Measurements from ENCODE around the gene TXNIP.
A peak's percentile ranks its signal among the peaks of the same experiment; 100 is the strongest.

Gene TXNIP

GRCh38 chr1:145983960-145984830 is 12.2 kb downstream of the TXNIP start:
- DNase-seq, result no peak

GRCh38 chr1:145983206-145983675 is 13.1 kb downstream of the TXNIP start:
- no peak for DNase-seq

GRCh38 chr1:145982010-145982723 is 14.2 kb downstream of the TXNIP start:
- no peak for DNase-seq

GRCh38 chr1:145980457-145980994 is 15.9 kb downstream of the TXNIP start:
- DNase-seq, result no peak

GRCh38 chr1:145979746-145980456 is 16.5 kb downstream of the TXNIP start:
- no peak for DNase-seq

- peak; percentile 67 for DNase-seq
Measured at GRCh38 chr1:145978854-145979745, 17.3 kb downstream of the TXNIP start.

- DNase-seq, result no peak
Measured at GRCh38 chr1:145978471-145978853, 17.9 kb downstream of the TXNIP start.

- peak; percentile 72 for DNase-seq
Measured at GRCh38 chr1:145977486-145978470, 18.6 kb downstream of the TXNIP start.

GRCh38 chr1:145977016-145977415 is 19.4 kb downstream of the TXNIP start:
- DNase-seq, result no peak

GRCh38 chr1:145975216-145975615 is 21.2 kb downstream of the TXNIP start:
- DNase-seq, result no peak

GRCh38 chr1:145974721-145975120 is 21.7 kb downstream of the TXNIP start:
- DNase-seq, result no peak

- no peak for DNase-seq
Measured at GRCh38 chr1:145972580-145972979, 23.8 kb downstream of the TXNIP start.

GRCh38 chr1:145967288-145967687 is 29.1 kb downstream of the TXNIP start:
- DNase-seq, result no peak

GRCh38 chr1:145965119-145965744 is 31.1 kb downstream of the TXNIP start:
- no peak for DNase-seq

GRCh38 chr1:145964328-145965118 is 31.9 kb downstream of the TXNIP start, which contains the start of the genes ANKRD34A and POLR3GL:
Gene ANKRD34A, minus strand, starts transcription at chr1:145964575. Its CDS starts 2,816 bp downstream, at chr1:145961759.
Gene POLR3GL, plus strand, starts transcription at chr1:145964690. Its CDS starts 10,176 bp downstream, at chr1:145974866.
- peak; percentile 91 for DNase-seq

- no peak for DNase-seq
Measured at GRCh38 chr1:145963265-145964019, 32.9 kb downstream of the TXNIP start.

GRCh38 chr1:145962157-145963102 is 33.9 kb downstream of the TXNIP start:
- no peak for DNase-seq

Measured in activated gamma-delta T cell treated with Interleukin-2 at 50 U/mL for 16 hours (primary cell).